ENCODE measurements around the gene KCTD18. TPM values are rescaled to one million over a fixed set of nuclear protein-coding genes. Genes with fewer than 3 reads are reported as not detected.

Gene KCTD18
- total RNA-seq, 1 donor from 2014 or later, result 18.5 TPM

- H3K36me3 Mint-ChIP-seq (ENCODE audit: low read depth), result no peaks in the 10 kb centered on the region
- no peaks in the 10 kb centered on the region for H3K9me3 Mint-ChIP-seq
- ChIA-PET CTCF (interaction anchor here (1.2 kb wide), 1 partner anchor 27 kb away, joined by 4 read pairs; no protein-coding TSS in a partner anchor), POLR2A (interaction anchor here (1.1 kb wide), 1 partner anchor 409 kb away, joined by 3 read pairs; no protein-coding TSS in a partner anchor)
- H3K27ac Mint-ChIP-seq, result peak overlapping the region; percentile 60
- intact Hi-C loops (cut with micrococcal nuclease), result loop anchor here (10.0 kb wide), 1 partner anchor 600 kb away; the partner anchor contains the start of gene FTCDNL1
- TF ChIP-seq CTCF (IDR thresholded peaks at IDR 0.05), result no peak
- no peaks in the 10 kb centered on the region for H3K27me3 Mint-ChIP-seq
- no peak for ATAC-seq (ENCODE audit: low read depth)
- peaks cover 49% of the 10 kb centered on the region for H3K4me1 Mint-ChIP-seq
- DNase-seq, result no peak
- H3K4me3 Mint-ChIP-seq, result no peak overlapping the region
Observed at GRCh38 chr2:200454927-200455801, 54.7 kb downstream of the KCTD18 start.

GRCh38 chr2:200453853-200454534 is 55.9 kb downstream of the KCTD18 start:
- H3K36me3 Mint-ChIP-seq (ENCODE audit: low read depth), result no peaks in the 10 kb centered on the region
- DNase-seq (no peak), ATAC-seq (ENCODE audit: low read depth) (no peak)
- no peak overlapping the region for H3K4me3 Mint-ChIP-seq
- no peaks in the 10 kb centered on the region for H3K27me3 Mint-ChIP-seq
- intact Hi-C loops (cut with micrococcal nuclease), result loop anchor here (10.0 kb wide), 1 partner anchor 599 kb away; the partner anchor contains the start of gene FTCDNL1
- H3K27ac Mint-ChIP-seq, result no peak overlapping the region
- no peak for TF ChIP-seq CTCF (IDR thresholded peaks at IDR 0.05)
- POLR2A ChIA-PET, result no interaction called here
- CTCF ChIA-PET, result no interaction called here
- peaks cover 58% of the 10 kb centered on the region for H3K4me1 Mint-ChIP-seq
- H3K9me3 Mint-ChIP-seq, result no peaks in the 10 kb centered on the region

DNA sequence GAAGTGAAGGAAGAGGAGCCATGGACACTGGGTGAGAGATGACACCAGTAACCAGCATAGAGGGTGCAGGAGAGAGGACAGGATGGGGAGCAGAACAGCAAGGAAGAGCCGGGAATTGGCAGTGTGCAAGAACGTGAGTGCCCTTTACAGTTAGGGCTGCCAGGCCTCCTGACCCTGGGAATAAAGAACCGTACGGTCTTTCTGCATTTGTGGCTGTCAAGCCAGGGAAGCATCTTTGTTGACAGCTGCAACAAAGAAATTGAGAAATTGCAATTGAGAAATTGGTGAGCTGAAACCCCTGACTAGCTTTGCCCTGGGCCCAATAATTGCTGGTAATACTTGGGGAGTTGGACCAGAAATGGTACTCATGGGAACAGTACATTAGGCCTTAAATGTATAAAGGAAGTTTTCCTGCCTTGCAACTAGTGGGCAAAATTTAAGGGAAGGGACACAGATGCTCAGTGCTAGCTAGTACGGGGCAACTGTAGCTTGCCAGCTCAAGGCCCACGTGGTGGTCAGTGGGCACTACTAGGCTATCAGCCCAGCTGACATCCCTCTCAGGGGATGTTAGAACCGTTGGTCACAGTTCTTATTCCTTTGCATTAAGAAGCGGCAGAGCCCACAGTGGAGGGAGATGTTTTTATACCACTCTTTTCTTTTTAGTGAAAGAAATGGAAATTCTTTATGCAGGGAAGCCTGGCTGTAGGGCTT is 56.6 kb downstream of the KCTD18 start:
- CTCF ChIA-PET, result no interaction called here
- no peak overlapping the region for H3K4me3 Mint-ChIP-seq
- no peaks in the 10 kb centered on the region for H3K9me3 Mint-ChIP-seq

GRCh38 chr2:200452377-200452776 is 57.5 kb downstream of the KCTD18 start:
- H3K4me3 Mint-ChIP-seq, result no peak overlapping the region

More for the DNA sequence above, 56.6 kb downstream of the KCTD18 start:
- Mint-ChIP-seq H3K4me1 (peaks cover 64% of the 10 kb centered on the region), H3K27me3 (no peaks in the 10 kb centered on the region), H3K27ac (no peak overlapping the region), H3K36me3 (ENCODE audit: low read depth) (no peaks in the 10 kb centered on the region)
- DNase-seq (no peak), ATAC-seq (ENCODE audit: low read depth) (no peak)
- TF ChIP-seq CTCF (IDR thresholded peaks at IDR 0.05), result no peak
- POLR2A ChIA-PET, result no interaction called here
- intact Hi-C loops (cut with micrococcal nuclease), result loop anchor here (10.0 kb wide), 1 partner anchor 598 kb away; the partner anchor contains the start of gene FTCDNL1

More at GRCh38 chr2:200452377-200452776, 57.5 kb downstream of the KCTD18 start:
- ChIA-PET POLR2A (no interaction called here), CTCF (no interaction called here)
- no peak for TF ChIP-seq CTCF (IDR thresholded peaks at IDR 0.05)
- ATAC-seq (ENCODE audit: low read depth), result no peak
- Mint-ChIP-seq H3K27ac (no peak overlapping the region), H3K9me3 (no peaks in the 10 kb centered on the region), H3K36me3 (ENCODE audit: low read depth) (no peaks in the 10 kb centered on the region), H3K4me1 (peaks cover 64% of the 10 kb centered on the region), H3K27me3 (no peaks in the 10 kb centered on the region)
- no peak for DNase-seq
- intact Hi-C loops (cut with micrococcal nuclease), result loop anchor here (10.0 kb wide), 1 partner anchor 598 kb away; the partner anchor contains the start of gene FTCDNL1

Measured in activated B cell treated with CpG ODN at 0.5 μM for 24 hours (primary cell).